Thyroid gland (tissue), 4 donors: ENCODE measurements around the gene ZNF44.

ENCODE experiments used
- POLR2A ChIP-seq, 2 donors: fragments of 450-650 bp; IDR thresholded peaks; one replicate each; pipeline ENCODE4 v1.6.1; 2017; ENCODE audit warnings: antibody characterized with exemption in 2 of 2, mild to moderate bottlenecking in 2 of 2, moderate library complexity in 1 of 2
- TF ChIP-seq, protein P1 (sequence below), 6 experiments: fragments of 200-600 bp in 3 of 6; fragments of 450-650 bp in 3 of 6; sonication (generic) in 3 of 6; IDR thresholded peaks; one replicate each; pipeline ENCODE4 v1.5.1; 2016 to 2019; ENCODE audit warnings: antibody characterized with exemption in 6 of 6, mild to moderate bottlenecking in 2 of 6, inconsistent platforms in 1 of 6, moderate library complexity in 1 of 6

DNA sequence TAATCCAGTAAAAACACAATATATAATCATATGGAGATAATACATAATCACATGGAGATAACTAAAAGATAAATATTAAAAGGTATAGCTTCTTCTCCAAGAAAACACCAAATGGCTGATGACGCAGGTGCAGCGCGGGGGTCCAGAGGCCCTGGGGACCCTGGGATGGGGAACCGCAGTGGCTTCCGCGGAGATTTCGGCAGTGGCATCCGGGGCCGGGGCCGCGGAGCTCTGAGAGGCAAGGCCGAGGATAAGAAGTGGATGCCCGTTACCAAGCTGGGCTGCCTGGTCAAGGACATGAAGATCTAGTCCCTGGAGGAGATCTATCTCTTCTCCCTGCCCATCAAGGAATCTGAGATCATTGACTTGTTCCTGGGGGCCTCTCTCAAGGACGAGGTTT, 10.5 kb downstream of the ZNF44 start:
- TF ChIP-seq, protein P1, sequence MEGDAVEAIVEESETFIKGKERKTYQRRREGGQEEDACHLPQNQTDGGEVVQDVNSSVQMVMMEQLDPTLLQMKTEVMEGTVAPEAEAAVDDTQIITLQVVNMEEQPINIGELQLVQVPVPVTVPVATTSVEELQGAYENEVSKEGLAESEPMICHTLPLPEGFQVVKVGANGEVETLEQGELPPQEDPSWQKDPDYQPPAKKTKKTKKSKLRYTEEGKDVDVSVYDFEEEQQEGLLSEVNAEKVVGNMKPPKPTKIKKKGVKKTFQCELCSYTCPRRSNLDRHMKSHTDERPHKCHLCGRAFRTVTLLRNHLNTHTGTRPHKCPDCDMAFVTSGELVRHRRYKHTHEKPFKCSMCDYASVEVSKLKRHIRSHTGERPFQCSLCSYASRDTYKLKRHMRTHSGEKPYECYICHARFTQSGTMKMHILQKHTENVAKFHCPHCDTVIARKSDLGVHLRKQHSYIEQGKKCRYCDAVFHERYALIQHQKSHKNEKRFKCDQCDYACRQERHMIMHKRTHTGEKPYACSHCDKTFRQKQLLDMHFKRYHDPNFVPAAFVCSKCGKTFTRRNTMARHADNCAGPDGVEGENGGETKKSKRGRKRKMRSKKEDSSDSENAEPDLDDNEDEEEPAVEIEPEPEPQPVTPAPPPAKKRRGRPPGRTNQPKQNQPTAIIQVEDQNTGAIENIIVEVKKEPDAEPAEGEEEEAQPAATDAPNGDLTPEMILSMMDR (IDR thresholded peaks at IDR 0.05): no peak
- TF ChIP-seq POLR2A (IDR thresholded peaks at IDR 0.05): no peak
